EH (cell line): ENCODE data around the gene SCGB3A1.

ENCODE experiments used
- DNase-seq: peaks from one replicate; pipeline ENCODE4 v3.0.0-alpha.2; 2015; ENCODE audit warnings: low read depth

Gene SCGB3A1

GRCh38 chr5:180625125-180625790, 34.0 kb upstream of the SCGB3A1 start:
- DNase-seq = no peak

DNA sequence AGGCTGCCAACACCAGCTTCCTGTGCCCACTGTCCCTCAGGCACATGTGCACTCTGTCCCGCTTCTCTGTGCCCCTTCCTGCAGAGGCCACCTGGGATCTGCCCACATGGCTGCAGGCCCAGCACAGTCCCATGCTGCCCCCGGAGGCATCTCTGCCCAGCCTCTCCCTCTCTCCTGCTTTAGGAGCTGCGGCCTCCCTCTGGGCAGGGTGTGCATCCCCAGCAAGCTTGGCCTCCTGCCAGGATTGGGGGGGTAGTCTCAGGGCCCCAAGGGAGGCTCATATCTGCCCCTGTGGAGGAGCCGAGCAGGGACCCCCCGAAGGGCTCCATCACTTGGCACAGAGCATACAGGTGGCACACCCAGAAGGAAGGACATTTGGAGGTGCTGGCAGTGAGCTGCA, 33.3 kb upstream of the SCGB3A1 start:
- DNase-seq = no peak

- DNase-seq = no peak
These were observed 32.5 kb upstream of the SCGB3A1 start for GRCh38 chr5:180623844-180624243.

DNA sequence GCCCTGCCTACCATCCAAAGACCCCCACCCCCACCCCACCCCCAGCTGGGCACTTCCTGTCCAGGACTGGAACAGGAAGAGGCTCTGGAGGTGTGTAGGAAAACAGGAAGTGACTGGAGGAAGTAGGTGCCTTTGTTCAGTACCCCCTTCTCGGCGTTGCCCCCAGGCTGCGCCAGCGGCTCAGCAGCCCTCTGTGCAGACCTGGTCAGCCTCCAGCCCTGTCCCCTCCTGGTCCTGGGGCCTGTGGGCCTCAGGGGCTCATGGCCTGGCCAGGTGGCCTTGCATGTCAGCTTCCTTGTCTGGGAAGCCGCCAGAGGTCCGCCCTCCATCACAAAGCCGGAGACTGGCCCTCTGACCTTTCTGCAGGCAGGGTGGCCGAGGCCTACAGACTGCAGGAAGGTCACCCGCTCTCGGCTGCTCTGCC, 32.1 kb upstream of the SCGB3A1 start:
- no peak for DNase-seq

DNA sequence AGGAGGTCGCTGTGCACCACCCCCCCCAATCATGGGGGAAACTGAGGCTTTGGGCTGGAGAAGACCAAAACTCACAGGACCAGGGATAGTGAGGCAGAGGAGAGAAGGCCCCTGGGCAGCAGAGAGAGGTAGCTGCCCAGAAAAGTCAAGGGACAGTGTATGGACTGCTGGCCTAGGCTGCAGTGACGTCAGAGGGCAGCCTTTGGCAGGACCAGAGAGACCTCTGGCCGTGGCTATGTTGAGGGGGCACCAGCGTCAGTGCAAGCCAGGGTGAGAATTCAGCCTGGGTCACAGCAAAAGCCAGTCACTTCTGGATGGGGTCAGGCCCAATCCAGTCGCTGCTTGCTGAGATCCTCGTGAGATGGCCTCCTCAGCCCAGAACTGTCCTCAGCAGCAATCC, 31.6 kb upstream of the SCGB3A1 start:
- DNase-seq = no peak

- DNase-seq = no peak
These were observed 30.0 kb upstream of the SCGB3A1 start for GRCh38 chr5:180621311-180621710.

DNA sequence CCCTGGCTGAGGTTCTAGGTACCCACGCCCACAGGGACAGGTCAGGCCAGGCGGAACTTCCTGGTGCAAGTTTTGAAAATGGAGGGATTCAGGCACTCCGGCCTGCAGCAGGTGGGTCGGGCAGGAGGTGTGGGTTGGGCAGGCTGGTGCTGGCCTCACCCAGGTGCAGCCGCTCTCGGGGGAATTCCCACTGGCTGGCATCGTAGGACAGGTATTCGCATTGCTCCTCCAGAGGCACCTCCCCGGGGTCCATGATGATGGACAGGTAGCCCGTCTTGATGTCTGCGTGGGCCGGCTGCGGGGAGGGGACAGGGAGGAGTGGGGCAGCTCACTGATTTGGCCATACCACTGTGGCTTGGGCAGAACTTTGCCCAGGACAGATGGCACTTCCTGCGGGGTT, 28.7 kb upstream of the SCGB3A1 start:
- no peak for DNase-seq

GRCh38 chr5:180619563-180619915, 28.2 kb upstream of the SCGB3A1 start:
- DNase-seq = no peak

GRCh38 chr5:180618829-180619562, 27.7 kb upstream of the SCGB3A1 start:
- peak; percentile 34 for DNase-seq

DNA sequence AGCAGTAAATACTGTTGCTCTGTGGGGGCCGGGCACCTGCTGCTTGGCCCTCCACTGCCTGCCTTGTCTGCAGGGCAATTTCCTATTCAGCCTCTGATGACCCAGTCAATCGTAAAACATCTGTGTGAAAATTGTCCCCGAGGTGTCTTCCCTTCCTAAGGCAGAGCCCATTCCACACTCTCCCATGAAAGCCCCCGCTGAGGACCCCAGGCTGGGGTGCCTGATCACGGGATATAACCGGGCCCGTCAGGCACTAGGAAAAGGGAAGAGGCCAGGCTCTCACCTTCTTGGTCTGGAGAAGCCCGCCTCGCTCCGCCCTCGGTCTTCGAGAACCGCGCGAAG, 27.2 kb upstream of the SCGB3A1 start:
- no peak for DNase-seq

- DNase-seq = no peak
These were observed 22.5 kb upstream of the SCGB3A1 start for GRCh38 chr5:180613814-180614188.

DNA sequence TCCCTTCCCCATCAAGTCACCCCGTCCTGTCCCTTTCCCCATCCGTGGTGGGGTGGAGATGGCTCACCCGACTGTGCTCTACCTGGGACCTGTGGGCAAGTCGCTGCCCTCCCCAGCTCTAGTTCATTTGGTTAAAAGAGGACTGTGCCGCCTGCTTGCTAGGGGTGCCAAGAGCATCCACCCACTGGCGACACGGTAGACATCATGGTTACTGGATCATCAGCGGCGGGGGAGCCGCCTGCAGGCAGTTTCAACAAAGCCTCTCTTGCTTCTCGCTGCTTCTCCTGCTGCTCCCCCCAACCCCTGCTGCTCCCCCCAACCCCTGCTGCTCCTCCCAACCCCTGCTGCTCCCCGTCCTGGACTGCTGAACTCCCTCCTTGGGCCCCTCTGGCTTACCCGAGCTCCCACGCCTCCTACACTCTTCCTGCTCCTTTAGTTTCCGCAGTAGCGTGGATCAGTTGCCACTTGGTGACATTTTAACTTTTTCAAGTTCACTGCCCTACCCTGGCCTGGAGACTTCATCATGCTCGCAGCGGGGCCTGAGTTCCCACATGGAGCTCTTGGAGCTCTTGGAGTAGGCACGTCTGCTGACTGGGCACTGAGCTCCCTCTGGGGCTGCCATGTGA, 22.0 kb upstream of the SCGB3A1 start:
- DNase-seq = no peak

GRCh38 chr5:180612683-180613082, 21.4 kb upstream of the SCGB3A1 start:
- no peak for DNase-seq

DNA sequence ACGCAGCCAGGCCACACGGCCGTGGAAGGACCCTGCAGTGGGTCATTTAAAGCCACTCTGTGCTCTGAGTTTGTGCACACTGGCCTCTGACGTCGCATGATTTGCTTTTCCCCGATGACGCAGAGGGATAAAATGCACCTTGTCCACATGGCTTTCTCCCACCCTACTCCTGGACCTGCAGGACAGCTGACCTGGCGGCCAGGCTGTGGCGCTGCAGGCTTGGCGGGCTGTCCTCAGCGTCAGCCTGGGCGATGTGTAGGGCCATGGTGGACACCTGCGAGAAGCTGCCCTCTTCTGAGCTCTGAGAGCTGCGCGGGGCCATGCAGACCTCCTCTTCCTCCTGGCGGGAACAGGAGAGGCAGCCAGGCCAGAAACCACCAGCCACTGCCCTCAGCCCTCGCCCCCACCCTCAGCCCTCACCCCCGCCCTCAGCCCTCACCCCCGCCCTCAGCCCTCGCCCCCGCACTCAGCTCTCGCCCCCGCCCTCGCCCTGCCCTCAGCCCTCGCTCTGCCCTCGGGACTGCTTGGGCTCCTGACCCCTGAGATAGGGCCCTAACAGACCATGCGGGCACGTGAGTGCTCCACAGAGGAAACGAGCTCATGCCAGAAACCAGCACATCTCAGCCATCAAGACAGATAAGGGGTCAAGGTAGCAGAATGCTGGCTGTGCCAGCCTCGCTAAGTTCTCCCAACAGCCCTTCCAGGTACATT, 20.0 kb upstream of the SCGB3A1 start:
- no peak for DNase-seq

- DNase-seq = no peak
These were observed 18.7 kb upstream of the SCGB3A1 start for GRCh38 chr5:180609817-180610550.

DNA sequence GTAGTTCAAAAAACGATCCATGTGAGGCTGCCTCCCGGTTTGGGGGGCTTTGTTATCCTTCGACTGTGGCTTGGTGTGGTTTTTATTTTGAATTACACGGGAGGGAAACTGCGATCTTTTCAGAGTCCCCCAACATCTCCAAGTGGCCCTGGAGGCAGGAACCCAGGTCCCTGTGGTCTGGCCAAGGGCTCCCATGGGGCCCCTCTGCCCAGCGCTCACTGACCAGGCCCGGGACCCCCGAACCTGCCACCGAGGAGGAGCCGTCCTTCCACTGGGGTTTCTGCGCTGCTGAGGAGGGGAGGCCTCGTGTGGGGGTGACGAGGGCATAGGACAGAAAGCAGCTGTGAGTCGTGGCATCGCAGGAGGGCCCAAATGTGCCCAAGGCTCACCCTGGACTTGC, 18.1 kb upstream of the SCGB3A1 start:
- no peak for DNase-seq

DNA sequence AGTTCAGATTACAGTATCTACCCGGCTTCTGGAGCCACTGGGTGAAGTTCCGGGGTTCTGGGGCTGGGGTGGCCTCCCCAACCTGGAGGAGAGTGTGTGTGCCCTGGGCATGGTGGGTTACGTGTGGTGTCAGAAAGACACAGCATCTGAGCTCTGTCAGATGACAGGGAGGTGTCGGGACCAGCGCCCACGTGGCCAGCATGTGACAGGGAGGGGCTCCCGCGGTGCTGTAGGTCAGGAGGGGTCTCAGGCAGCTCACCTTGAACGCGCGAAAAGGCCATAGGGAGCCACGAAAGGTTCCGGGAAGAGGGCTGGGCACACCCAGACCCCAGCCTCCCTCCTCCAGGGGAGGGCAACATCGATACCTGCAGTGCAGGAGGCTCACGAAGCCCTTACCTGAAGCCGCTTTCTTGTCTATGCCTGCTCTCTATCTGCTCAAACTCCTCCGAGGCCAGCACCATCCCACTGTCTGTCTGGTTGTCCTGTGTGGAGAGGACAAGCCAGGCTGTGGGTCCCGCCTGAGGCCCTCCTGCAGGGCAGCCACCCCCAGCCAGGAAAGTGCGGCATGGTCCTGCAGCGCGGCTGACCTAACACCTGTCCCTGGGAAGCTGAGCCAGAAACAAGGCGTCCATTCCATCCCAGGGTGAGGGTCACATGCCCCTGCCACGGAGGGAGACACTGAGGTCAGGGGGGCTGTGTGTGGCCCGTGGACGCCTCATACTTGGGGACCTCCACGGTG, 17.4 kb upstream of the SCGB3A1 start:
- no peak for DNase-seq

- no peak for DNase-seq
These were observed 16.7 kb upstream of the SCGB3A1 start for GRCh38 chr5:180607861-180608571.

GRCh38 chr5:180606215-180606785, 15.0 kb upstream of the SCGB3A1 start:
- no peak for DNase-seq

GRCh38 chr5:180605554-180606214, 14.4 kb upstream of the SCGB3A1 start:
- DNase-seq = peak; percentile 44
